Measurements from ENCODE around the gene P2RY11.

The P2RY11 gene

DNA sequence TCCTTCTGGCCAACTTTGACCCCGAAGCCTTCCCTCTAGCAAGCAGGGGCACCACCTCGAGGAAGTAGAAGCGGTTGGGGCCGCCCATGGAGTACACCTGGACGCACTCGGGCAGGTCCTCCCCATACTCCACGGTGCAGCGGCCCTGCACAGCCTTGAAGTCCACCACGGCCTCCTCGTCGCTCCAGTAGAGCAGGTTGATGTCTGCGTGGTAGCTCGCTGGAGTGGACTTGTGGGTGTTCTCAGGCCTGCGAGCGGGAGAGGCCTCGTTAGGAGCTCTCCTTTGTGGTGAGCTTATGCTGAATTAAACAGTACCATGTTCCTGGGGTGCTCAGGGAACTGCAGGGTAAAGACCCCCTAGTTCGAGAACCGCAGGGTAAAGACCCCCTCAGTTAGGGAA lies 30.5 kb downstream of the P2RY11 start:
- no peak for DNase-seq

DNA sequence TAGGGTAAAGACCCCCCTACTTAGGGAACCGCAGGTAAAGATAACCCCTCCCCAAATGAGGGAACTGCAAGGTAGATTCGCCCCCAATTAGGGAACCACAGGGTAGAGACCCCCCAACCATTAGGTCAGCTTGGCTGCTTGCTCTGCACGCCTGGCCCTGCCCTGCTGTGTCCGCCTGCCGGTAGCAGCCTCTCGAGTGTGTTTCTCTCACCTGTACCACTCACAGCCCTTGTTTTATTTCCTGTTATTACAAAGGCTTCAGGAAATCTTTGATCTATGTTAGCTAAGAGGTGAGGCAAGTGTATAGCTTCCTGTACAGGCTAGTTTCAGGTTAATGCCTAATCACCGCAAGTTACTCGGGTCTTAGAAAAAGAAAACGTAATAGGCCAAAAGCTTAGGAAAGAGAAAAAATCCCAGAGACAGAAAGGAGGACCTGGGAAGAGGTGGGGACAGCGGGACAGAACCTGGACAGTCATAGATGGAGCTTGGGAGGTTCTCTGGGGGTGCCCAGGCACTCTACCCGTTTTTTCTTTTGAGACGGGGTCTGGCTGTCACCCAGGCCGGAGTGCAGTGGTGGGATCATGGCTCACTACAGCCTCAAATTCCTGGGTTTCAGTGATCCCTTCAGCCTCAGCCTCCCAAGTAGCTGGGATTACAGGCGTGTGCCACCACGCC lies 31.3 kb downstream of the P2RY11 start:
- DNase-seq: no peak

- DNase-seq: no peak
These were observed 32.2 kb downstream of the P2RY11 start for GRCh38 chr19:10143681-10144080.

DNA sequence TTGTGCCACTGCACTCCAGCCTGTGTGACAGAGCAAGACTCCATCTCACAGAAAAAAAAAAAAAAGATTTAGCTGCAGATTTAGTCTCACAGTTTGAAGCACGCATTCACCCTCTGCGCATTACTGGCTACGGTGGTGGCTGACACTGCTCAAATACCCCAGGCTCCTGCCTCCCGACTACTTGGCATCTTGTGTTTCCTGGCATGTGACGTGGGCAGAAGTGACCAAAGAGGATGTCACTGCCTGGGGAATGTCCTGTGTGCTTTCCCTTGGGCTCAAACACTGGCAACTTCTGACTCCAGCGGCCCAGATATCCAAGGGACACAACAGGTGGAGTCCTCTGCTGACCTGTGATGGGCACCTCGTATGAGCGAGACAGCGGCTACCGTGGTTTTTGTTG lies 32.9 kb downstream of the P2RY11 start:
- DNase-seq: peak; percentile 28

DNA sequence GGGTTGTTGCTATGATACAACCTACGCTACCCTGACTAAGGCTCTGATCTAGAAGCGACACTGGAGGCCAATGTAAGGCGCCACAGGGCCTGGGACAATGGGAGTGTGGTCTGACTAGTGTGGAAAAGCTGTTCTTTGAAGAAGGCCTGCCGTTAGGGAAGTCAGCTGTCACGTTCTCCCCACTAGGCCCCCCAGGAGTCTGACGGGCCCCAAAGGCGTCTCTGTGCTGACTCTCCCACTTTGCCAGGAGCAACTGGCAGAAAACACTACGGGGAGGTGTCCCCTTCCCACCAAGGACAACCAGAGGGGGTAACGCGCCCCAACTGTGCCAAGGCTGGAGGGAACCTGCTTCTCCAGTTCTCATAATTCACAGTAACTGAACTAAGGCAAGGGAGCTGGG lies 33.5 kb downstream of the P2RY11 start:
- DNase-seq: no peak

- DNase-seq: no peak
These were observed 34.6 kb downstream of the P2RY11 start for GRCh38 chr19:10146142-10146541.

- no peak for DNase-seq
These were observed 37.9 kb downstream of the P2RY11 start for GRCh38 chr19:10149427-10149826.

DNA sequence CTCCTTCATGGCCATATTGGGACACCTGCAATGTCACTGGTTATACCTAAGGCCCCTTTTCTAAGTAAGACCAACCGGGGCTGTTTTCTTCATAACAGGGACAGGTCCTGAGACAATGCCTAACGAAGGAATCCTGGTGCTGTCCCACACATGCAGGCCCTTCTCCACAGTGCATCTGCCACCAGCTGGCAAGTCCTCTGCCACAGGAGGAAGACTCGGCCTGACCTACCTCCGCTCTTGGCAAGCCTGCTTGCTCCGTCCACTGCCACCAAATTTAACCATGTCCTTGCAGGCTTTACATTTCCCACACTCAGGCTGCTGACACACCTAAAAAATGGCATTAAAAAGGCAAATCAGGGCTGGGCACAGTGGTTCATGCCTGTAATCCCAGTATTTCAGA lies 40.0 kb downstream of the P2RY11 start:
- no peak for DNase-seq

- DNase-seq: no peak
These were observed 40.6 kb downstream of the P2RY11 start for GRCh38 chr19:10152100-10152499.

- peak; percentile 52 for DNase-seq
These were observed 44.3 kb downstream of the P2RY11 start for GRCh38 chr19:10155839-10156238.

GRCh38 chr19:10158071-10158470 lies 46.6 kb downstream of the P2RY11 start:
- DNase-seq: no peak

DNA sequence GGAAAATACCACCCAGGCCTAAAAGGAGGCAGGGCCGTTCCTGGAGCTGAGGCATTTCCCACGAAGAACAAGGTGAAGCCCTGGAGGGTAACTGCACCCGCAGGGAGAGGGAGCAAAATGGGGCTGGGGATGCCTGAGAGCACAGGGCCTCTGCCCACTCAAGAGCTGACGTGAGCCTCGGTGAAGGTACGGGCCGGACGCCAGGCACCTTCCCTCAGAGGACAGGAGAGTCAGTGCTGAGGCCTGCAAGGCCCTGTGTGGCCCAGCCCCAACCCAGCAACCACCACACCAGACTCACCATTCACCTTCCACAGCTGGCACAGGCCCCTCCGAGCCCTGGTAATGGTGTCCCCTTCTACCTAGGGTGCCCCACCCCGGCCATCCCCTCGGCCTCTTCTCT lies 47.0 kb downstream of the P2RY11 start:
- DNase-seq: no peak

DNA sequence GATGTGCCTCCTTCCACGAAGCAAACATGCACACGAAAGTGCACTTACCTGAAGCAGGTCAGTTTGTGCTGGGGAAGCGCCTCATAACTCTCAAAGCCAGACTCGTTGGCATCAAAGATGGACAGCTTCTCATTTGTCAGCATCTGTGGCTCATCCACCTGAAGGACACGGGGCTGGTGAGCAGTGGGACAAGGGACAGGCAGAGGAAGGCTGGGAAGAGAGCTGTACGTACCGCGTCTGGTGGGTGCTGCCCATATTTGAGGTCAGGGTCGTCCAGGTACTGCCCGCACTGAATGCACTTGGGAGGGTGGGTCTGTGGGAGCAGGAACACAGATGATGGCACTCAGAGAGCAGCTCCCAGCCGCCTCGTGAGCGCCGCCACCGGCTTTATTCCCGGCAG lies 48.1 kb downstream of the P2RY11 start:
- DNase-seq: no peak

- DNase-seq: no peak
These were observed 52.0 kb downstream of the P2RY11 start for GRCh38 chr19:10163536-10163935.
